Putamen (tissue), 1 donor: ENCODE results near the gene HS2ST1.
"Not testable (repeated sequence)": the region's sequence is repeated elsewhere in the genome, so short reads cannot be mapped to it uniquely, and the experiment has no call there.

Experiments
- DNase-seq: peaks from one replicate; pipeline ENCODE4 v3.0.0-alpha.2; 2016; ENCODE audit warnings: low spot score

HS2ST1 gene

GRCh38 chr1:87066708-87067107 lies 152.3 kb downstream of the HS2ST1 start:
- DNase-seq, result not testable (repeated sequence)

GRCh38 chr1:87072411-87072810 lies 158.0 kb downstream of the HS2ST1 start:
- no peak for DNase-seq

GRCh38 chr1:87072904-87073303 lies 158.5 kb downstream of the HS2ST1 start:
- DNase-seq, result no peak

- no peak for DNase-seq
These were observed 159.8 kb downstream of the HS2ST1 start for GRCh38 chr1:87074001-87074795.

GRCh38 chr1:87077959-87078639 lies 163.7 kb downstream of the HS2ST1 start:
- DNase-seq, result no peak

GRCh38 chr1:87084244-87084836 lies 169.9 kb downstream of the HS2ST1 start:
- DNase-seq, result no peak

GRCh38 chr1:87086120-87086519 lies 171.7 kb downstream of the HS2ST1 start:
- DNase-seq, result no peak

GRCh38 chr1:87089070-87089736 lies 174.8 kb downstream of the HS2ST1 start:
- no peak for DNase-seq

GRCh38 chr1:87089823-87090222 lies 175.4 kb downstream of the HS2ST1 start:
- no peak for DNase-seq

- no peak for DNase-seq
These were observed 177.0 kb downstream of the HS2ST1 start for GRCh38 chr1:87091425-87091824.

GRCh38 chr1:87092846-87093245 lies 178.4 kb downstream of the HS2ST1 start:
- DNase-seq, result no peak

- DNase-seq, result no peak
These were observed 178.9 kb downstream of the HS2ST1 start for GRCh38 chr1:87093286-87093685.

- DNase-seq, result no peak
These were observed 179.8 kb downstream of the HS2ST1 start for GRCh38 chr1:87094238-87094637.

- DNase-seq, result no peak
These were observed 185.8 kb downstream of the HS2ST1 start for GRCh38 chr1:87100271-87100670.

- DNase-seq, result no peak
These were observed 188.6 kb downstream of the HS2ST1 start for GRCh38 chr1:87103074-87103473.

- DNase-seq, result no peak
These were observed 189.7 kb downstream of the HS2ST1 start for GRCh38 chr1:87104140-87104539.

- no peak for DNase-seq
These were observed 190.5 kb downstream of the HS2ST1 start for GRCh38 chr1:87104945-87105344.

- DNase-seq, result no peak
These were observed 191.7 kb downstream of the HS2ST1 start for GRCh38 chr1:87106144-87106543.

- DNase-seq, result no peak
These were observed 192.4 kb downstream of the HS2ST1 start for GRCh38 chr1:87106867-87107266.

GRCh38 chr1:87108228-87108627 lies 193.8 kb downstream of the HS2ST1 start:
- DNase-seq, result no peak

GRCh38 chr1:87108814-87109411 lies 194.5 kb downstream of the HS2ST1 start:
- DNase-seq, result no peak
